Left renal pelvis (tissue), 4 donors: Measurements from ENCODE around the gene ZFYVE28. TPM values are rescaled to one million over a fixed set of nuclear protein-coding genes. Genes with fewer than 3 reads are reported as not detected.
"Not testable (repeated sequence)": the region's sequence is repeated elsewhere in the genome, so short reads cannot be mapped to it uniquely, and the experiment has no call there.

ENCODE experiments used
- DNase-seq, 4 donors: peaks; one replicate each; pipeline ENCODE4 v3.0.0-alpha.2; 2013; ENCODE audit warnings: low read depth in 4 of 4, low spot score in 3 of 4
- polyA plus RNA-seq, 4 donors: library from polyadenylated mRNA; unstranded; fragments of 120-200 nt; gene quantifications; one replicate each; pipeline ENCODE4 v1.2.1, GENCODE V29; 2013; ENCODE audit not compliant: insufficient read length in 4 of 4

The ZFYVE28 gene
- polyA plus RNA-seq, 4 donors: 1.7 to 2.9 (median 2.2) TPM

DNA sequence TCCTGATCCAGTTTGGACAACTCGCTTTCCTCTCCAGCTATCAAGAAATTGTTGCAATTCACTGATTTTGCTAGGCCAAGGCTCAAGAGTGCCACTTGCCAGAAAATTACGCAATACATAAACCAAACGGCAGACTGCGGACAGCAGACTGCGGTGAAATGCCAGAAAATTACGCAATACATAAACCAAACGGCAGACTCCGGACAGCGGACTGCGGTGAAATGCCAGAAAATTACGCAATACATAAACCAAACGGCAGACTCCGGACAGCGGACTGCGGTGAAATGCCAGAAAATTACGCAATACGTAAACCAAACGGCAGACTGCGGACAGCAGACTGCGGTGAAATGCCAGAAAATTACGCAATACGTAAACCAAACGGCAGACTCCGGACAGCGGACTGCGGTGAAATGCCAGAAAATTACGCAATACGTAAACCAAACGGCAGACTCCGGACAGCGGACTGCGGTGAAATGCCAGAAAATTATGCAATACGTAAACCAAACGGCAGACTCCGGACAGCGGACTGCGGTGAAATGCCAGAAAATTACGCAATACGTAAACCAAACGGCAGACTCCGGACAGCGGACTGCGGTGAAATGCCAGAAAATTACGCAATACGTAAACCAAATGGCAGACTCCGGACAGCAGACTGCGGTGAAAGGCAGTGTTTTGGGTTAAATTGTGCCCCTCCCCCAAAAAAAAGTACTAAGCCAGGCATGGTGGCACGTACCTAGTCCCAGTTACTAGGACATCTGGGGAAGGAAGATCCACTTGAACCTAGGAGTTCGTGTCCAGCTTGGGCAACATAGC lies 11.7 kb upstream of the ZFYVE28 start:
- DNase-seq: not testable (repeated sequence)

DNA sequence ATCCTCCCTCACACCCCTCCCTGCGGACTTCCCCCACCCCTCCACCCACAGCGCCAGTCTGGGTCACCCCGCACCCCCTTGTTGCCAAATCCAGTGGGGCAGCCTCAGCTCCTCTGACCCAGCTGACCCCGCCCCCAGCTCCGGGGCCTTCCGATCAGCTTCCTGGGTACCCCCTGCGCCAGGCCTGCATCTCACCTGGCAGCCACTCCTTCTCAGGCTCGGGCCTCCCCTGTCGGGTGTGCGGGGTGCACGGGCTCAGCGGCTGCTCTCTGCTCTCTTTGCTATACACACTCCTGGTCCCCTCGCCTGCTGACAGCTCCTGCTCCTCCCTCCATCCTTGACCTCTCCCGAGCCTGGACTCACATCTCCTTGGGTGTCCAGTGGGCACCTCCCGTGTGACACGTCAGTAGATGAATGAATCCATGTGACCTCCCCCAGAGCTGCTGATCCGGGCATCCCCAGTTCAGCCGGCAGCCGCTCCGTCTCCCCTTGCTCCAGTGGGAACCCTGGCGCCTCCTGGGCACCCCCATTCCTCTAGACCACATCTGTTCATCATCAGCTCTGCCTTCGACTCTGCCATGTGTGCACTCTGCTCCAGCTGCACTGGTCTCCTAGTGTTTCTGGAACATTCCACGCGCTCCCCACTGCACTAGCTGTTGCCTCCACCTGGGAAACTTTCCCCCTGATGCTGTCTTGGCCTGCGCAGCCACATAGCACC lies 10.2 kb upstream of the ZFYVE28 start:
- no peak for DNase-seq

DNA sequence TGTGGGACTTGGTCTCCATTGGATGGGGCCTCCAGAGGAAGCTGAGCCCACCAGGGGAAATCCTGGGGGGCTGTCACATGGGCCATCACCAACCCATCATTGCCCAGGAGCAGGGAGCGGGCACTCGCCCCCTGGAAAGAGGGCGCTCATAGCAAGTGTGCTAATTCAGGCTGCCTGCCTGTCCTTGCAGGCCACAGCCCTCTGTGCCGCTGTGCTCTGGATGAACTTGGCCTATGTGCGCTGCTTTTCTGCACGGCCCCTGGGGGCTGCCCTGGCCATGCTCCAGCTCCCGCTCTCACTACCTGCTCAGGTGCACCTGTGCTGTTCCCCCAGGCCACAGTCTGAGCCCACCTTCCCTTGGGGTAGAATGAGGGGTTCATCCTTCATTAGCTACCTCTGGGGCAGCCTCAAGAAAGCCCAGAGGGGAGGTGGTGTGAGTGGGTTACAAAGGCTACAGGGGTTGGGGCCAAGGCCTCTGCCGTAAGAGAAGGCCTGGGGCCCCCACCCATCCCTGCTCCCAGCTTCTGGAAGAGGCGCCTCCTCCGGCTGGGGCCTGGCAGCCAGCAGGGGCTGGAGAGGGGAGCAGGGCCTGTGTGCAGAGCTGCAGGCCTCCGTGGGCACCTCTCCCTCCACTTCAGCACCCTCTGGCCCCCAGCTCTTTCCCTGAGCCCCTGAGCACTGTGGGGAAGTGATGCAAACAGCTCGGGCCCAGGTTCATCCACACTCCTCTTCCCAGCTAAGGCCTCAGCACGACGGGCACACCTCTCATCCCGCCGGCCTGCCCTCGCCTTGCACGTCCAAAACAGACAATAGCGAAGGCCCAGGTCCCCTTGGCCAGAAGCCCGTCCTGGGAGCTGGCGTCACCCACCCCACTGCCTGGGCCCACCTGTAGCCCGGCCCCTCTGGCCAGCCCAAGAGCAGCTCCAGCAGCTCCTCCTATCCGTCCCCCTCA lies 9.2 kb upstream of the ZFYVE28 start:
- DNase-seq: no peak

DNA sequence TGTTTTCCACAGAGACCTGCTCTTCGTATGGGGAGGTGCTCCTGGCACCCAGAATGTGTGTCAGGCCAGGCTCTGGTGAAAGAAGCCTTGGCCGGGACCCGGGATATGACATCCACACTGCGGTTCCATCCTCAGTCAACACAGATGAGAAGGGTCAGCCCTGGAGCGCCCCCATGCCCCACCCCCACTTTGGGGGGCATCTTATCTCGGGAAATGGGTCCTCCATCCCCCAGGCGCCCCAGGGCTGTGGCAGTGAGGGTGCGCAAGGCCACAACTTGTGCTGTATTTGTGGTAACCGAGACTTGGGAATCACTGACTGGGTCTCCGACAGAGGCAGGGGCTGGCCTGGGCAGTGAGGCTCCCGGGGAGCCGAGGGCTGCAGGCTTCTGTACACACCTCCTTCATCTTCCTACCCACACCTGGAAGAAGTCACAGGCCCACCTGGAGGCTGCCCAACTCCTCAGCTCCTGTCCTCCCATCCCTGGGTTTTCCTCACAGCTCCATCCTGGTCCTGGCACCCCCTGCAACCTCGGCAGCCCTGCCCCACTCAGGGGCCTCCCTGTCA lies 8.3 kb upstream of the ZFYVE28 start:
- no peak for DNase-seq

DNA sequence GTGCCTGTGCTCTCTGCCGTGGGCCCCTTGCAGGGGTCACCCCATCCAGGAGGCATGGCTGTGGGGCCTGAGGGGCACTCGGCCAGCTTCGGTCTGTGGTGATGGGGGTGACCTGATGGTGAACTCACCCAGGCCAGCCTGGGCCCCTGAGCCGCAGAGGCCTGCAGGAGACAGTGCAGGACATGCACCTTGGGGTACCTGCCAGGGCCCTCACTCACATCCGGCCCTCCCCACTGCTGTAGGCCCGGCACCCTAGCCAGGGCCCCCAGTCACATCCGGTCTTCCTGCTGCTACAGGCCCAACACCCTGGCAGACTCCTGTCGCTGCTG lies 7.6 kb upstream of the ZFYVE28 start:
- no peak for DNase-seq

DNA sequence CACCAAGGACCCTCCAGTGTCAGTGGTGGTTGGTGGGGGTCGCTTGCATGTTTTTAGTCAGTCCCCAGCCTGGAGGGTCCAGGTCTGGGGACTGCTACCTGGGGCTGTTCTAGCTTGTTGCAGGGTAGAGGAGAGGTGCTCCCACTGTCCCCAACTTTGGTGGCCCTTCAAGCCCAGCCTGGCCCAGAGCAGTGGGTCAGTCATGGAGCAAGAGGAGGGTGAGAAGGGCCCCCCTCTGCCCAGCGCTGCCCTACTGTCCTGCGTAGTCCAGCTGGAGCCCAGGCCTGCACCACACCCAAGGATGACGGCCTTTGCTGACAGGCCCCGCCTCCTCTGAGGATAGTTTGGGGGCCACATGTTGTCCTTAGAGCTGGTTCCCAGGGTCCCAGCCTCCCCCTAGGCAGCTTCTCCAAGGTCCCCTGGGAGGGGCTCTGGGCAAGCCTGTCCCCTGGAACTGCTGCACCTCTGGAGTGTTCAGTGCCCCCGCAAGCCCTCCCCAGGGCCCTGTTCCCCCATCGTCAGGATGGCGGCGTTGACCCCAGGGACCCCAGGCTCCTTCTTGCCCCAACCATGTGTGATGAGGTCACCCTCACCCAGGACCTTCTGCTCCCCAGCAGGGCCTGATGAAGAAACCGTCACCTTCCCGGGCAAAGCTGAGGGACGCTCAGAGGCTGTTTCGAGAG lies 7.1 kb upstream of the ZFYVE28 start:
- no peak for DNase-seq

DNA sequence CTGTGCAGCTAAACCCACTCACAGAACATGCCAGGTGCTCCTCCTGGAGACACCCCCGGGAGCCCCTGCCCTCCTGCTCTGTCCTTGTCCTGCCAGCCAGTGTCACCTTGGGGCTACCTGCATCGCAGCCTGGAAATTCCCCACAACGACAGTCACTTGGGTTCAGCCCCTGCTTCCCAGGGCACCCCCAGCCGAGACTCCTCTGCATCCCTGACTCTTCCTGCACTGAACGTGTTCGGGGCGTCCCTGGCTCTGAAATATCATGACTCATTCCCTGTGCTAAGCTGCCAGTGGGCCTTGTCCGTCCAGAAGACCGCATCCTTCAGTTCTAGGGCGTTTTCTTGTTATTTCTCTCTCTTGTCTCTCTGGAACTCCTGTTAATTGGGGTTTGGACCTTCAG lies 6.1 kb upstream of the ZFYVE28 start:
- no peak for DNase-seq

DNA sequence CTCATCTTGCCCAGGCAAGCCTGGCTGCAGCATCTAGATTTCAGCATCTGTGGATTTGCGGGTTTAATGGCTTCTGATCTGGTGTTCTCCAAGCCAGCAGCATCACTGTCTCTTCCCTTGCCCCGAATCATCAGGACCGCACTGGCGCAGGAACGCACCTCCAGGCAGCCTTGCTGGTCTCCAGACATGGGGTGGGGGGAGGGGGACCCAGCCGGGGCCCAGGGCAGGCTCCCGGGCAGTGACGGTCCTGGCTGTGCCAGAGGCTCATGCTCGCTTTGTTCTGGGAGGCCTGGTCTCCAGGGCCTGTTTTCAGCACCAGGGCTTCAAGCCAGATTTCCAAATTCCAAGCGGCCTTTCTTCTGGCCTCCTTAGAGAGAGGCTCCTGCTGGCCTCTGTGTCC lies 5.2 kb upstream of the ZFYVE28 start:
- DNase-seq: no peak

DNA sequence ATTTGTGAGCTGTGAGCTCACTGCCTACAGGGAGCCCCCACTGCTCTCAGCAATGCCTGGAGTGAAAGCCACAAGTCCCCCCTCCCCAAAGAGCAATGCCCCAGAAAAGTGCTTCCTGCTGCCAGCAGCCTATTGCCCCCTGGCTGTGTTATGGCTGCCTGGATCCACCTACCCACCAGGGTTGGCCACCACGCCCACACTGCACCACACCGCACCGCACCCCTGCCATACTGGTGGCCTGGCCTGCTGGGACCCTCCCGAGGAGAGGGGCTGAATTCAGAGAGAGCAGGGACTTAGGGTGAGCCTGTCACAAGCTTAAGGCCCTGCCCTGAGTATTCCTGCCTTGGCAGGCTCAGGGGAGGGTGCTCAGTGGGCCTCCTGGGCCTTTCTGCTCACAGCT lies 4.6 kb upstream of the ZFYVE28 start:
- DNase-seq: no peak

DNA sequence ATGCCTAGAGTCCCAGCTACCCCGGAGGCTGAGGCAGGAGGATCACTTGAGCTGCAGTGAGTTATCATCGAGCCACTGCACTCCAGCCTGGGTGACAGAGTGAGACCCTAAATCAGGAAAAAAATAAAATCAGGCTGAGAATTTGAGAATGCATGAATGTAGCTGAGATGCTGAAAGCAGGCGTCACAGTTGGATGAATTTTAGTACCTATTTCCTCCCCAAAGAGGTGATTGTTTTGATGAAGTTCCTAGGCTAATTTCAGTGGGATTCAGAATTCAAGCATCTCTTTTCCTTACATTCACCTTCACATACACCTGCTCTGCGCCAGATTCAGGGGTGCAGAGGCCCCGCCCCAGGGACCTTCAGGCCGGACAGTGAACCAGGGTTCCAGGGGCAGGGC lies 3.5 kb upstream of the ZFYVE28 start:
- no peak for DNase-seq

DNA sequence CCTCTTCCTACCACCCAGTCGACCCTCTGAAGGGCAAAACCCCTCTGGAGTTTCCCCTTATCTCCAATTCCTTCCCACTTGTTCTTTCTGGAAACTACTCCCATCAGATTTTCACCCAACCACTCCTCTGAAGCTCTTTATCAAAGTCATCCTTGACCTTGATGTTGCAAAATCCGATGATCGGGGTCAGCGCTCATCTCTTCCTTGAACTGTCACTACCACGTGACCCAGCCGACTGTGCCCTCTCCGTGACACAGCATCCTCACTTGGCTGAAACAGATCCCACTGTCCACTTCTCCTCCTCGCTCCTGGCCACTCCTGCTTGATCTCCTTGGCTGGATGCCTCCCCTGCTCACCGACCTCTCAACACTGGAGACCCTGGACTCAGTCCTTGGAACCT lies 1.4 kb upstream of the ZFYVE28 start:
- DNase-seq: no peak

DNA sequence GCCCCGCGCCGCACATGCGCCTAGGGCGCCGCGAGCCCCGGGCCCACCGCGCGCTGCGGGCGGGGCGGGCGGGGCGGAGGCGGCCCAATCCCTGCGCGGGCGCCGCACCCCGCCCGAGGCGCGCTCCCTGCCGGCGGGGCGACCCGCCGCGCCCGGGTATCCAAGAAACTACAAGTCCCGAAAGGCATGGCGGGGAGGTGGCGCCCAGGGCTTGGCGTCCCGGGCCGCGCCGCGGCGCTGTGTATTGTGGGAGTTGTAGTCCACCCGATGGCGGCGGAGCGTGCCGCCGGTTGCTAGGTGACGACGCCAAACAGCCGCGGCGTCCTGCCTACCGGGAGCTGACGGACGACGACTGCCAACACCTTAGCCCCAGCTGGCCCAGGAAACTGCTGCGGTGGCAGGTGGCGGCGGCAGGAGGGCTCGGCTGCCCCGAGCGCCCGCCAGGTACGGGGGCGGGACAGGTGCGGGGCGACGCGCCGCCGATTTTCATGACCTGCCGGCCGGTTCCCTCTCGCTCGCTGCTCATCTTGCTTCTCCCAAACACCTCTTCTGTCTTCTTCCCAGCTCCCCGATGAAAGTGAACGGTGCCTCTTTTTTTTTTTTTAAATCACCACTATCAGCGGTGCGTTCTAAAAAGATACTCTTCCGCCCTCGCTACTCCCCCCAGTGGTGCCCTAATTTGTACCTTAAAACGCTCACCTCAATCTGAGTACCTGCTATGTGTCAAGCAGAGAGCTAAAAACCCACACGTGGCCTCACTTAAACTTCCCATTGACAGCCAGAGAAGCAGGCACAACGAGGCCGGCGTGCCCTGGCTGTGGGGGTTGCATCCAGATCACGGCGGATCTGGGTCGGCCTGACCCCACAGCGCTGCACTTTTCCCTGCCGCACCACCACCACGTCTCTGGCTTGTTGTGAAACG lies 466 bp upstream of the ZFYVE28 start, which contains the start of gene CFAP99:
TSS of gene CFAP99 (plus strand) at position 306 of the 922 bp plus-strand sequence.
- peak; percentile 80 to 89 (median 86) for DNase-seq

DNA sequence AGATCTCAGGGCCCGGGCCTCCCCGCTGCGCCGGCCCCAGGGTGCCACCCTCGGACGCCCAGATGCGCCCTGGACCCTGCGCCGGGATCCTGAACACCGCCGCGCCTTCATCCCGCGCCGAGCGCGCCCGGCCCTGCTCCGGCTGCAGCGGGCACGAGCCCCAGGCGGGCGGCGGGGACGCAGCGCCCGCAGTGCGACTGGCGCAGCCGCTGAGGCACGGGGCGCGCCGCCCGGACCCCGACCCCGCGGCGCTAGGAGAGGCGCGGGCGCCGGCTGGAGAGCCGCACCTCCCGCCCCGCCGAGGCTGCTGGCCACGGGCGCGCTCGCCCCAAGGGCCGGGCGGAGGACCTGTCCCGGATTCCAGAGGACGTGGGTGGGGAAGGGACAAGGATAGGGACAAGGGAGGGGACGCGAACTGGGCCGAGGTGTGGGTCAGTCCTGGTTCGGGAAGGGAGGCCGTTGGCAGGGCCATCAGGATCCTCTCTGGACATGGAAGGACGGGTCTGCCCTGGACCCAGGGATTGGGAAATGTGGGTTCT lies 1.1 kb downstream of the ZFYVE28 start:
- no peak for DNase-seq

DNA sequence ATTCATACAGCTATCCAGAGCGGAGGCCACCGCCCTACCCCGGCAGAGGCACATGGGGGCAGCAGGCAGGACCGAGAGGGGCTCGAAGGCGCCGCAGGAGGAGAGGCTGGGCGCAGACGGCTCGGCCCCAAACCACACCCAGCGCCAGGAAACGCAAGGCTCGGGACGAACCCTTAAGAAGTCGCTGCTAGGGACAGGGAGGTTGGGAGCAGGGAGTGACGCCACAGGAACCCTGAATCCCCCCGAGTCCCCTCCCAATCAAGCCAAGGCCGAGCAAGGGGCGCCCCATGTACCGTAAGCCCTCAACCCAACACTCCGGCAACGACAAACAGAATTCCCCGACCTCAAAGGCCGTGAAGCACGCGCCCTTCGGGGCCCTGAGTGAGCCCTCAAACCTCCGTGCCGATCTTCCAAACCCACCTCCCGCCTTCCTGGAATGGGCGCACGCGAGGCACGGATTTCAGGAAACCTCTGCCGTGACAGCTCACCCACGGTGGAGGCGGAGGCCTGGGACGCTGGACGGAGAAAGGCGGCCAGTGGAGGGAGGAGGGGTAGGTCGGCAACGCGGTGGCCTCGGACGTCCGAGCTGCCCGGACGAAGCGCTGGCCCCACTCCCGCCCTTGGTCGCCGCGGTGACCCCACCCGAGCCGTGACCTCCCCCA lies 1.8 kb downstream of the ZFYVE28 start:
- DNase-seq: no peak

DNA sequence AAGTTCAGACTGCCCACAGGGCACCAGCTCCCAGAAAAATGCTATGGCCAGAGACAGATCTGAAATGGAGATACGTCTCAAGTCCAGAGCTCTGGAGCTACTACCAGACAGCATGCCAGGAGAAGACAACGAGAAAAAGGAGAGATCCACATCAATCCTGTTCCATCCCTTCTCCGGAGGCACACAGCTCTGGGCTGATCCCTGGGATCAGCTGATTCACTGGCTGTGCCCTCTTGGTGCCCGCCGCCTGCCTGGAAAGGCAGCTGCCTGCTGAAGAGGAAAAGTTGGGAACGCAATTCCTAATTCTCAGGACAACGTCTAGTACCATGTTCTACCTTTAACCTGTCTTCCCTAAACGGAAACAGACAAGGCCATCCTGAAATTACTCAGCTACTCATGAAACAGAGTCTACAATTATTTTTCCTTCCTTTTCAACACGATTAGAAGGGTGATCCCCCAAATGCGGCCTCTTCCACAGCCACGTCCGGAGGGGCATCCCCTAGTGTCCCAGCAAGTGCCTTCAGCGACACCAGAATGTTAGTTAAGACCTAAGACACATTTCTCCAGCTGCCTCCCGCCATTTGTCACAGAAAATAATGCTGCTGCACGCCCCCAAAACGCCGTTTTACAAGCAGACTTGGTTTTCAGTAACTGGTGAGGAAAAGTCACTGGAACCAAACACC lies 2.4 kb downstream of the ZFYVE28 start:
- DNase-seq: no peak

DNA sequence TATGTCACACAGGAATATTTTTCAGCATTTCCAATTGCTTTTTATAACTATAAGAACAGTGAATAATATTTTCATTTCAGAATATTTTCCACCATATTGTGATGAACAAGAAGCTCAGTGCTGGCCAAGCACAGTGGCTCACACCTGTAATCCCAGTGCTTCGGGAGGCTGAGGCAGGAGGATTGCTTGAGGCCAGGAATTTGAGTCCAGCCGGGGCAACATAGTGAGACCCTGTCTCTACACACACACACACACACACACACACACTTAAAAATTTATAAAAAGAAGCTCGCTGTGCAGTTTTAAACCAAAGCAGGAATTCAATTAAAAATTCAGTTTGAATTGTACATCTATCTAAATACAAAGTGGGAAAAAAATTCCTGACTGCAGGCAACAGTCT lies 3.2 kb downstream of the ZFYVE28 start:
- no peak for DNase-seq

DNA sequence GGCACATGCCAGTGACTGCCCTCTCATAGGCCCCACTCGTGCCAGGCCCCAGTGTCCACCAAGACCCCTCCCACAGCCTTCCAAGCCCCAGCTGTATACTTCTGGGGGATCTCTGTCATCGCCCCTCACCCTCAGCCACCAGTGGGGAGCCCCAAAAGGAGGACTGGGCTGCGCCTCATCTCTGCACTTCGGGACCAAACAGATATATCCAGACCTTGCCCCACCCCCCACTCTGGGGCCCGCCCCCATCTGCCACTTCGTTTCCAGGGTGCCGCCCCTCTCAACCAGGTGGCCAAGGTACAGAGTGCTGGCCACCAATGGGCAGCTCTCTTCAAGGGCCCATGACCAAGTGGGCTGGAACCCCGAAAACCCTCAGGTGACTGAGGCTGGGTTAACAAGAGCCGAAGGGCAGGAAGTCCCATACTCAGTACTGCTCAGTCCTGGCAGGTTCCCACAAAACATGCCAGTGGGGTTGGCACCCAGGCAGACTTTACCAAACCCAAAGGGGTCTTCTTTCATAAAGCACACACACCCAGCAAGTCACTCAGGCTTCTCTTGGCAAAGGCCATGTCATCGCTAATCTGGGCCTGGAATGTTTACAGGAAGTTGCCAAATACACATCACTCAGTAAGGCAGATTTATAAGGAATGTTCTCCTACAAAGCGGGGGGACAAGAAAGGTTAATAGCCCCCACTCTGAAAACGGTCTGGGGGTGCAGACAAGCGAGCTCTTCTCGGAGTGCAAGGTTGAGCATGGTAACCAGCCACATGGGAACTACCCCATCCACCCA lies 4.4 kb downstream of the ZFYVE28 start:
- no peak for DNase-seq
